ENCODE results near the gene FRMD4A. TPM values are rescaled to one million over a fixed set of nuclear protein-coding genes. Genes with fewer than 3 reads are reported as not detected.

Gene FRMD4A
- total and polyA plus RNA-seq, 2 experiments from 2014 or later, result 5.4 to 10.3 TPM

DNA sequence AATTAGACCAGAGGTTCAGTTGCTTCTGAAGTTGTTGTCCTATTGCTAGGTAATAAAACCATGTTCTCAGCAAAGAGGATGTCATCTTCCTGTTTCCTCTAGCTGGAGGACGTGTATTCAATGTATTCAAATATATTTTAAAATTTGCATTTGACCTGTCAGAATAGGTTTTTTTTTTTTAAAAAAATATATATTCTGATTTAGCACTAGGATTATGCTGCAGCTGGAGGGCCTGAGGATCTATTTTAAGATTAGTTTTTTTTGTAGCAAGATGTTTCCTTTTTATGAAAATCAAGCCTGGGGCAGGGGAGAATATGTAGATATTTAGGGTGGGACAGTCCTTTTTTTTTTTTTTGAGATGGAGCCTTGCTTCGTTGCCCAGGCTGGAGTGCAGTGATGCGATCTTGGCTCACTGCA is 337.0 kb downstream of the FRMD4A start:
- WGBS (ENCODE audit: low lambda C conversion rate, missing lambda C conversion rate), result 89% methylated on average over 3 of the region's 3 CpGs
- H2AFZ ChIP-seq, result no peak overlapping the region
- no peaks in the 10 kb centered on the region for H3K27me3 ChIP-seq

DNA sequence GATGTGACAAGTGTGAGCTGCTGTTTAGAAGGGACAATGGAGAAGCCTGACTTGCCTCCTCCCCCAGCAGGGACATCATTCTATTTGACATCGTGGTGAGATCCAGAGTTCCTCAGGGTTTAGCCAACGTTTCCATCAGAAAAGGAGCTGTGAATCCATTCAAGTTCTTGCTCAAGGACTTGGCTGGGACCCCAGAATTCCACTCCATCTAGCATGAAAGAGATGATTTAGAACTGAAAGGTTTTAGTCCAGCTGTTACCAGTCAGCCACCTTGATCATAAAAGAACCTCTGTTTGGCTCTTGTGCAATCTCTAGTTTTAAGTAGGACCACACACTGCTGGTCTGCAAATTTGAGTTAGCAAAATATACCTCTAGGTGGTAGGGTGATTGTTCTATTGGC is 337.6 kb downstream of the FRMD4A start:
- Histone ChIP-seq H3K4me3 (no peak overlapping the region), H3K36me3 (replicated peaks; ENCODE audit: insufficient read depth, low read depth) (no peaks in the 10 kb centered on the region), H3K27me3 (no peaks in the 10 kb centered on the region), H3K9me3 (ENCODE audit: low read depth) (no peaks in the 10 kb centered on the region), H2AFZ (no peak overlapping the region), H4K20me1 (ENCODE audit: insufficient read depth, poor library complexity, severe bottlenecking) (no peaks in the 10 kb centered on the region), H3K4me1 (ENCODE audit: insufficient read depth) (peaks cover 13% of the 10 kb centered on the region), H3K79me2 (no peaks in the 10 kb centered on the region), H3K9me2 (replicated peaks; ENCODE audit: insufficient read depth) (no peaks in the 10 kb centered on the region), H3K27ac (no peak overlapping the region), H3K4me2 (no peak overlapping the region)
- DNase-seq (ENCODE audit: low spot score), result peak; percentile 28
- 39% methylated on average over 2 of the region's 2 CpGs for WGBS (ENCODE audit: low lambda C conversion rate, missing lambda C conversion rate)
- no peak for TF ChIP-seq EZH2phosphoT487 (IDR thresholded peaks at IDR 0.05; ENCODE audit: low read depth, severe bottlenecking, unreplicated experiment)
- TF ChIP-seq, protein P1, sequence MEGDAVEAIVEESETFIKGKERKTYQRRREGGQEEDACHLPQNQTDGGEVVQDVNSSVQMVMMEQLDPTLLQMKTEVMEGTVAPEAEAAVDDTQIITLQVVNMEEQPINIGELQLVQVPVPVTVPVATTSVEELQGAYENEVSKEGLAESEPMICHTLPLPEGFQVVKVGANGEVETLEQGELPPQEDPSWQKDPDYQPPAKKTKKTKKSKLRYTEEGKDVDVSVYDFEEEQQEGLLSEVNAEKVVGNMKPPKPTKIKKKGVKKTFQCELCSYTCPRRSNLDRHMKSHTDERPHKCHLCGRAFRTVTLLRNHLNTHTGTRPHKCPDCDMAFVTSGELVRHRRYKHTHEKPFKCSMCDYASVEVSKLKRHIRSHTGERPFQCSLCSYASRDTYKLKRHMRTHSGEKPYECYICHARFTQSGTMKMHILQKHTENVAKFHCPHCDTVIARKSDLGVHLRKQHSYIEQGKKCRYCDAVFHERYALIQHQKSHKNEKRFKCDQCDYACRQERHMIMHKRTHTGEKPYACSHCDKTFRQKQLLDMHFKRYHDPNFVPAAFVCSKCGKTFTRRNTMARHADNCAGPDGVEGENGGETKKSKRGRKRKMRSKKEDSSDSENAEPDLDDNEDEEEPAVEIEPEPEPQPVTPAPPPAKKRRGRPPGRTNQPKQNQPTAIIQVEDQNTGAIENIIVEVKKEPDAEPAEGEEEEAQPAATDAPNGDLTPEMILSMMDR (IDR thresholded peaks at IDR 0.05; ENCODE audit: poor library complexity), result no peak
- no peak for TF ChIP-seq EZH2 (IDR thresholded peaks at IDR 0.05; ENCODE audit: borderline replicate concordance)

More for the DNA sequence above, 337.0 kb downstream of the FRMD4A start:
- no peaks in the 10 kb centered on the region for H3K9me3 ChIP-seq (ENCODE audit: low read depth)
- H3K36me3 ChIP-seq (replicated peaks; ENCODE audit: insufficient read depth, low read depth), result no peaks in the 10 kb centered on the region
- H4K20me1 ChIP-seq (ENCODE audit: insufficient read depth, poor library complexity, severe bottlenecking), result no peaks in the 10 kb centered on the region
- peaks cover 13% of the 10 kb centered on the region for H3K4me1 ChIP-seq (ENCODE audit: insufficient read depth)
- no peak overlapping the region for H3K27ac ChIP-seq
- TF ChIP-seq EZH2 (IDR thresholded peaks at IDR 0.05; ENCODE audit: borderline replicate concordance) (no peak), EZH2phosphoT487 (IDR thresholded peaks at IDR 0.05; ENCODE audit: low read depth, severe bottlenecking, unreplicated experiment) (no peak)
- TF ChIP-seq, protein P1 (IDR thresholded peaks at IDR 0.05; ENCODE audit: poor library complexity), result no peak
- H3K4me2 ChIP-seq, result no peak overlapping the region
- H3K9me2 ChIP-seq (replicated peaks; ENCODE audit: insufficient read depth), result no peaks in the 10 kb centered on the region
- no peaks in the 10 kb centered on the region for H3K79me2 ChIP-seq
- DNase-seq (ENCODE audit: low spot score), result no peak
- H3K4me3 ChIP-seq, result no peak overlapping the region

DNA sequence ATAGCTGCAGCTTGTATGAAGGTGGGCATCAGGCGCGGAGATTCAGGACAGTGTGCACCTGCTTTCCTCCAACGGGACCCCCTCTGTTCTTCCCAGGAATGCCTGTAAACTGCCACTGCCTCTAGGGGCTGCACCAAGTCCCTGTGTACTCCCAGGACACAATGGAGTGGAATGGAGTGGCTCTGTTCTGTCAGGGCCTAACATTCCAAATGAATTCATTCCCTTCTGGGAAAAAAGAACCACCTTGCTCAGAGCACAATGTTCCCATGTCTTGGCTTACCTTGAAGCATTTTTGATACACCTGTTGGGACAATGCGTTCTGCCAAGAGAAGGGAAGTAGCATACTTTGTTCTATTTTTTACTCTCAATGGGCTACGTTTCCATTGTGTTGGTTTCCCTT is 339.4 kb downstream of the FRMD4A start:
- H3K79me2 ChIP-seq, result no peaks in the 10 kb centered on the region
- H3K9me2 ChIP-seq (replicated peaks; ENCODE audit: insufficient read depth), result no peaks in the 10 kb centered on the region
- no peak overlapping the region for H2AFZ ChIP-seq
- no peak for DNase-seq (ENCODE audit: low spot score)
- peak overlapping the region; percentile 12 for H3K27ac ChIP-seq
- TF ChIP-seq, protein P1 (IDR thresholded peaks at IDR 0.05; ENCODE audit: poor library complexity), result no peak
- no peak for TF ChIP-seq EZH2 (IDR thresholded peaks at IDR 0.05; ENCODE audit: borderline replicate concordance)
- TF ChIP-seq EZH2phosphoT487 (IDR thresholded peaks at IDR 0.05; ENCODE audit: low read depth, severe bottlenecking, unreplicated experiment), result no peak
- H3K4me2 ChIP-seq, result peak overlapping the region; percentile 44
- H3K36me3 ChIP-seq (replicated peaks; ENCODE audit: insufficient read depth, low read depth), result no peaks in the 10 kb centered on the region
- WGBS (ENCODE audit: low lambda C conversion rate, missing lambda C conversion rate), result 84% methylated on average over 5 of the region's 5 CpGs
- H4K20me1 ChIP-seq (ENCODE audit: insufficient read depth, poor library complexity, severe bottlenecking), result no peaks in the 10 kb centered on the region
- no peaks in the 10 kb centered on the region for H3K9me3 ChIP-seq (ENCODE audit: low read depth)
- H3K27me3 ChIP-seq, result no peaks in the 10 kb centered on the region
- H3K4me1 ChIP-seq (ENCODE audit: insufficient read depth), result peaks cover 13% of the 10 kb centered on the region
- H3K4me3 ChIP-seq, result no peak overlapping the region

DNA sequence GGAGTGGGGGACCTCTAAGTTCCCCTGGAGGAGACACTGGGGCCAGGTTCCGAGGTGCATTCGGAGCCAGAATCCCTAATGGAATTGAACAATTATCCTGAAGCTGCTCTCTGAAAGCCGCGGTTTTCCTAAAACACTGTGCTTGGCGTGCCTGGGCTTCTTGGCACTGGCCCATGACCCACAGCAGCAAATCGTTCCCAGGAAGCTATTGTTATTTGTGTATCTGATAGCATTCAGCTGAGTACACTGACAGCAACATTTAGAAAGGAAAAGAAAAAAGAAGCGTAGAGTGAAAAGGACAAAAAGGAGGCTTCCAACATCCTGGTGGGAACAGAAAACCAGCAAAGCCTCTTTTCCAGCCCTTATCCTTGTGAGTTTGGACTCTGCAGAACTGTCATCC is 339.8 kb downstream of the FRMD4A start:
- H3K36me3 ChIP-seq (replicated peaks; ENCODE audit: insufficient read depth, low read depth), result no peaks in the 10 kb centered on the region
- H3K27ac ChIP-seq, result peak overlapping the region; percentile 12
- no peaks in the 10 kb centered on the region for H4K20me1 ChIP-seq (ENCODE audit: insufficient read depth, poor library complexity, severe bottlenecking)
- H3K79me2 ChIP-seq, result no peaks in the 10 kb centered on the region
- 52% methylated on average over 7 of the region's 7 CpGs for WGBS (ENCODE audit: low lambda C conversion rate, missing lambda C conversion rate)
- DNase-seq (ENCODE audit: low spot score), result no peak
- no peak overlapping the region for H2AFZ ChIP-seq
- peak overlapping the region; percentile 44 for H3K4me2 ChIP-seq
- H3K27me3 ChIP-seq, result no peaks in the 10 kb centered on the region
- H3K4me3 ChIP-seq, result no peak overlapping the region
- no peaks in the 10 kb centered on the region for H3K9me3 ChIP-seq (ENCODE audit: low read depth)
- peaks cover 13% of the 10 kb centered on the region for H3K4me1 ChIP-seq (ENCODE audit: insufficient read depth)
- H3K9me2 ChIP-seq (replicated peaks; ENCODE audit: insufficient read depth), result no peaks in the 10 kb centered on the region
- TF ChIP-seq EZH2 (IDR thresholded peaks at IDR 0.05; ENCODE audit: borderline replicate concordance), result no peak

Data from hepatocyte (in vitro differentiated cells).